Panc1 (cell line): ENCODE measurements around the gene PLPP1.

Experiments
- CTCF ChIP-seq: fragments of 450-650 bp; IDR thresholded peaks from 2 replicates; pipeline ENCODE4 v1.5.1; 2017; ENCODE audit warnings: mild to moderate bottlenecking
- REST ChIP-seq, 2 experiments: IDR thresholded peaks; 2 replicates each; pipeline ENCODE4 v1.6.1; 2011 to 2012; ENCODE audit warnings: low read depth in 2 of 2, control low read depth in 1 of 2, low read length in 1 of 2, mild to moderate bottlenecking in 1 of 2, moderate library complexity in 1 of 2; ENCODE audit not compliant: insufficient read depth in 1 of 2

GRCh38 chr5:55480781-55481180 is 54.0 kb downstream of the PLPP1 start:
- TF ChIP-seq CTCF (no peak), REST (IDR thresholded peaks at IDR 0.05; ENCODE audit: insufficient read depth in 1 of 2, low read depth in 2 of 2, low read length in 1 of 2) (no peak)
